Measurements from ENCODE around the gene SETD2.

Gene SETD2

GRCh38 chr3:46994801-46995731 lies 168.8 kb downstream of the SETD2 start:
- Histone ChIP-seq H3K4me3 (replicated peaks; ENCODE audit: low read depth, low read length) (no peak overlapping the region), H3K36me3 (ENCODE audit: control insufficient read depth, insufficient read depth, low read length) (peaks cover 64% of the 10 kb centered on the region), H3K27me3 (replicated peaks; ENCODE audit: control insufficient read depth, insufficient read depth, low read length) (no peaks in the 10 kb centered on the region)
- no peak for TF ChIP-seq CTCF (IDR thresholded peaks at IDR 0.05; ENCODE audit: insufficient read depth, low read length, poor library complexity, severe bottlenecking)
- no peak for DNase-seq (ENCODE audit: extremely low read depth, insufficient read length)

- Histone ChIP-seq H3K27me3 (replicated peaks; ENCODE audit: control insufficient read depth, insufficient read depth, low read length) (no peaks in the 10 kb centered on the region), H3K36me3 (ENCODE audit: control insufficient read depth, insufficient read depth, low read length) (peaks cover 58% of the 10 kb centered on the region), H3K4me3 (replicated peaks; ENCODE audit: low read depth, low read length) (no peak overlapping the region)
- TF ChIP-seq CTCF (IDR thresholded peaks at IDR 0.05; ENCODE audit: insufficient read depth, low read length, poor library complexity, severe bottlenecking), result no peak
- no peak for DNase-seq (ENCODE audit: extremely low read depth, insufficient read length)
Observed at GRCh38 chr3:46993986-46994385, 169.9 kb downstream of the SETD2 start.

DNA sequence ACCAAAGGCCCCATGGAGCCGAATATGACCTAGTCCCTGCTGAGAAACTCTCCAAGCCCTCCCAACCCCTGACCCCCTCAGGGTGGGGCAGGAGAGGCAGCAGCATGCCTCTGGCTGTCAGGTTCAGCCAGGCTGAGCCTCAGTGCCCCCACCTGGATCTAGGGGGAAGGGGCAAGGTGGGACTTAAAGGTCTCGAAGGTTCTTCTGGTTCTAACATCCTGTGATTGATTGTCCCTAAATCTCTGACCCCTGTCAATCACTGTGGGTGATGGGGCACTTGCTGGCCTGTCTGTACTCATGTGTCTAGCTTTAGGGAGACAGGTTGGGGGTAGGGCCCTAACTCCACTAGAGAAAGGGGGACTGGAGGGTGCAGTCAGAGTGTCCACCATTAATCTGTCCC lies 170.6 kb downstream of the SETD2 start:
- no peak for DNase-seq (ENCODE audit: extremely low read depth, insufficient read length)
- no peak for TF ChIP-seq CTCF (IDR thresholded peaks at IDR 0.05; ENCODE audit: insufficient read depth, low read length, poor library complexity, severe bottlenecking)
- H3K36me3 ChIP-seq (ENCODE audit: control insufficient read depth, insufficient read depth, low read length), result peaks cover 55% of the 10 kb centered on the region
- no peaks in the 10 kb centered on the region for H3K27me3 ChIP-seq (replicated peaks; ENCODE audit: control insufficient read depth, insufficient read depth, low read length)
- no peak overlapping the region for H3K4me3 ChIP-seq (replicated peaks; ENCODE audit: low read depth, low read length)

- TF ChIP-seq CTCF (IDR thresholded peaks at IDR 0.05; ENCODE audit: insufficient read depth, low read length, poor library complexity, severe bottlenecking), result no peak
- no peak for DNase-seq (ENCODE audit: extremely low read depth, insufficient read length)
- Histone ChIP-seq H3K36me3 (ENCODE audit: control insufficient read depth, insufficient read depth, low read length) (peaks cover 49% of the 10 kb centered on the region), H3K27me3 (replicated peaks; ENCODE audit: control insufficient read depth, insufficient read depth, low read length) (no peaks in the 10 kb centered on the region), H3K4me3 (replicated peaks; ENCODE audit: low read depth, low read length) (no peak overlapping the region)
Observed at GRCh38 chr3:46992231-46992630, 171.7 kb downstream of the SETD2 start.

- no peak overlapping the region; the same call in 1 of the 2 replicates for H3K4me3 ChIP-seq (replicated peaks; ENCODE audit: low read depth, low read length)
- H3K27me3 ChIP-seq (replicated peaks; ENCODE audit: control insufficient read depth, insufficient read depth, low read length), result no peaks in the 10 kb centered on the region
- DNase-seq (ENCODE audit: extremely low read depth, insufficient read length), result no peak
- no peak for TF ChIP-seq CTCF (IDR thresholded peaks at IDR 0.05; ENCODE audit: insufficient read depth, low read length, poor library complexity, severe bottlenecking)
- peaks cover 43% of the 10 kb centered on the region for H3K36me3 ChIP-seq (ENCODE audit: control insufficient read depth, insufficient read depth, low read length)
Observed at GRCh38 chr3:46991406-46992165, 172.3 kb downstream of the SETD2 start.

Measured in GM06990 (cell line).